WERI-Rb-1 (cell line): ENCODE measurements around the gene CDK6.
"Not testable (repeated sequence)": the region's sequence is repeated elsewhere in the genome, so short reads cannot be mapped to it uniquely, and the experiment has no call there.

Experiments
- DNase-seq: peaks from one replicate; pipeline ENCODE4 v3.0.0-alpha.2; 2020
- H3K27ac ChIP-seq: fragments of 250-450 bp; sonication (Bioruptor Pico); 2 replicates; pipeline ENCODE4 v1.5.1; 2020; ENCODE audit warnings: mild to moderate bottlenecking, moderate library complexity
- H3K27me3 ChIP-seq: fragments of 250-450 bp; sonication (Bioruptor Pico); 2 replicates; pipeline ENCODE4 v1.5.1; 2021; ENCODE audit warnings: mild to moderate bottlenecking, low read depth, moderate library complexity; ENCODE audit not compliant: insufficient read depth, severe bottlenecking
- H3K36me3 ChIP-seq: fragments of 250-450 bp; sonication (Bioruptor Pico); 2 replicates; pipeline ENCODE4 v1.5.1; 2020; ENCODE audit warnings: mild to moderate bottlenecking, moderate library complexity
- H3K4me3 ChIP-seq: 2 replicates; pipeline ENCODE4 v1.5.1; 2011; ENCODE audit warnings: low read depth, mild to moderate bottlenecking, control low read depth, low read length
- H3K9me3 ChIP-seq: fragments of 250-450 bp; sonication (Bioruptor Pico); 2 replicates; pipeline ENCODE4 v1.5.1; 2021; ENCODE audit warnings: mild to moderate bottlenecking, moderate library complexity; ENCODE audit not compliant: severe bottlenecking
- TF ChIP-seq, protein P1 (sequence below): IDR thresholded peaks from 2 replicates; pipeline ENCODE4 v1.5.1; 2011; ENCODE audit warnings: low read depth, mild to moderate bottlenecking, control low read depth, inconsistent platforms, low read length

CDK6 gene

DNA sequence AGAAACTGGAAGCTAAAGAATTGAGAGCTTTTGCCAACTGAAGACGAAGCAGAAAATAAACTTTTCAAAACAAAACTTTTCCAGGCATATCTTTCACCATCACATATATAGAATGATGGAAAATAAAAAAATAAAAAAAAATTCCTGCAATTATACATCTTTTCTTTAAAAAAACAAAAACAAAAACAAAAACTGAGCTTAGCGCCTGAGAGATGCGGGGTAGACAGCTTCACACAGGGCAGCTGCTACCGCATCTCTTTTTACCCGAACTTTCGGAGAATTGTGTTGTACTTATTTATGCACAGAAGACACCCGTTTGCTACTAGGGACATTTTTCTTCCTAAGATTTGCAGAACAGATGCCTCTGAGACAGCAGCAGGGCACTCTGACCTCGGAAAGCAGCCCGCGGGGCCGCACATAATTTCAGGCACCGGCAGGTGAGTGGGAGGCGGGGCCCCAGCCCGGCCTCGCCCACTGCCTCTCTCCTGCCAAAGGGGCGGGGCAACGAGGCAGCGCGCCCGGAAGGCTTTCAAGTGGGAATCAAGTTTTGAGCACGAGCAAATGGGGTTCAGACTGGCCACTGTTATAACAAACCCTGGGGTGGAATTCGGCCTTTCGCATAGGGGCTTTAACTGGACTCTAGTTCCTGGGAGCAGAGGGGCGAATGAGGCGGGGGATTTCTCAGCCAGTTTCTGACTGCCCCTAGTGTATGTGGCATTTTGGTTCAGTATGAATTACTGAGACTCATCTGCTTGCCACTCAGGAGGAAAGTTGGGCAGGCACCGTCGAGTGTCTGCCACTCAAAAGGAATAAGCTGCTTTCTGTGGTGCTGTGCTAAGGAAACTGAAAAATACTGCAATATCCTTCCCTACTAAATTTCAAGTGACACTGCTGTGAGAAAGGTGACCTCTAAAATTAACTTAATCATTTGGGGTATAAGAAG lies 227.7 kb downstream of the CDK6 start:
- Histone ChIP-seq H3K4me3 (peak overlapping the region; percentile 54), H3K27me3 (no peaks in the 10 kb centered on the region), H3K27ac (no peak overlapping the region), H3K36me3 (no peaks in the 10 kb centered on the region), H3K9me3 (no peaks in the 10 kb centered on the region)
- TF ChIP-seq, protein P1, sequence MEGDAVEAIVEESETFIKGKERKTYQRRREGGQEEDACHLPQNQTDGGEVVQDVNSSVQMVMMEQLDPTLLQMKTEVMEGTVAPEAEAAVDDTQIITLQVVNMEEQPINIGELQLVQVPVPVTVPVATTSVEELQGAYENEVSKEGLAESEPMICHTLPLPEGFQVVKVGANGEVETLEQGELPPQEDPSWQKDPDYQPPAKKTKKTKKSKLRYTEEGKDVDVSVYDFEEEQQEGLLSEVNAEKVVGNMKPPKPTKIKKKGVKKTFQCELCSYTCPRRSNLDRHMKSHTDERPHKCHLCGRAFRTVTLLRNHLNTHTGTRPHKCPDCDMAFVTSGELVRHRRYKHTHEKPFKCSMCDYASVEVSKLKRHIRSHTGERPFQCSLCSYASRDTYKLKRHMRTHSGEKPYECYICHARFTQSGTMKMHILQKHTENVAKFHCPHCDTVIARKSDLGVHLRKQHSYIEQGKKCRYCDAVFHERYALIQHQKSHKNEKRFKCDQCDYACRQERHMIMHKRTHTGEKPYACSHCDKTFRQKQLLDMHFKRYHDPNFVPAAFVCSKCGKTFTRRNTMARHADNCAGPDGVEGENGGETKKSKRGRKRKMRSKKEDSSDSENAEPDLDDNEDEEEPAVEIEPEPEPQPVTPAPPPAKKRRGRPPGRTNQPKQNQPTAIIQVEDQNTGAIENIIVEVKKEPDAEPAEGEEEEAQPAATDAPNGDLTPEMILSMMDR, result no peak
- DNase-seq, result peak; percentile 68

DNA sequence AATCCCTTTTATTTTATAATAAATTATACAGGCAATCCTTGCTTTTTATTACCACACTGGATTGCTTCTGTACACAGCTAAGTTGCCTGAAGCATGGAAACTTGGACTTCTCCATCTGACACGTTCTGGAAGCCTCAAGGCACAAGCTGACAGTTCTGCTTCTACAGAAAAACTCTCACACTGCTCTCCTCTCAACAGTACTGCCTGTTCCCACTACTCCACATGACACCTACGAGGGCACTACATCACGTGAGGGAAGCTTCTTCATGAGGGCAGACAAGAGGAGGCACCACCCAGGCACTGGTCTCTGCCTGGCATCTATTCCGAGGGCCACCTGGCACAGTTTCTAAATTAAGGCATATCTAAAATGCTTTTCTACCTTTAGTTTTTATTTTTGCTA lies 229.4 kb downstream of the CDK6 start:
- Histone ChIP-seq H3K27ac (no peak overlapping the region), H3K36me3 (no peaks in the 10 kb centered on the region), H3K9me3 (no peaks in the 10 kb centered on the region), H3K4me3 (no peak overlapping the region), H3K27me3 (no peaks in the 10 kb centered on the region)
- no peak for DNase-seq
- TF ChIP-seq, protein P1, result no peak

DNA sequence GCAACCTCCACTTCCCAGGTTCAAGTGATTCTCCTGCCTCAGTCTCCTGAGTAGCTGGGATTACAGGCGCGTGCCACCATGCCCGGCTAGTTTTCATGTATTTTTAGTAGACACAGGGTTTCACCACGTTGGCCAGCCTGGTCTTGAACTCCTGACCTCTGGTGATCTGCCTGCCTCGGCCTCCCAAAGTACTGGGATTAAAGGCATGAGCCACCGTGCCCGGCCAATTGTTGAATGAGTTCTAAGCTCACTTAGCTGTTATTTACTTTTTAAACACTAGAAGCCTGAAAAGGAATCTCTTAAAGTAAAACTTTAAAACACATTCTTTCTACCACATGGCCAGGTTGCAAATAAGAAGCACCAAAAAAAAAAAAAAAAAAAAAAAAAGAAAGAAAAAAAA lies 231.9 kb downstream of the CDK6 start:
- not testable (repeated sequence) for H3K36me3 ChIP-seq, H3K27me3 ChIP-seq, H3K27ac ChIP-seq, H3K4me3 ChIP-seq, H3K9me3 ChIP-seq, DNase-seq

DNA sequence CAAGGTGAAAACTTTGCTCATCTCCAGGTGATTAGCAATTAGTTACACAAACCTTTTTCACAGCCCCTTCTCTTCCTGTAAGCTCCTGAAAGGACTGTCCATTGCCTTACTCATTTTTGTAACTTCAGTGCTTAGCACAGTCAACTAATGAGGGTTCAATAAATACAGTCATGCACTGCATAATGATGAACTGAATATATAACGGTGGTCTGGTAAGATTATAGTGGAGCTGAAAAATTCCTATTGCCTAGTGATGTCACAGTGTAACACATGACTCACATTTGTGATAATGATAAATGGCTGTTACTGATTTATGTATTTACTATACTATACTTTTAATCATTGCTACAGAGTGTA lies 233.3 kb downstream of the CDK6 start:
- no peaks in the 10 kb centered on the region for H3K36me3 ChIP-seq
- no peak overlapping the region for H3K4me3 ChIP-seq
- DNase-seq, result no peak
- H3K27me3 ChIP-seq, result no peaks in the 10 kb centered on the region
- TF ChIP-seq, protein P1, result no peak
- no peak overlapping the region for H3K27ac ChIP-seq
- no peaks in the 10 kb centered on the region for H3K9me3 ChIP-seq

DNA sequence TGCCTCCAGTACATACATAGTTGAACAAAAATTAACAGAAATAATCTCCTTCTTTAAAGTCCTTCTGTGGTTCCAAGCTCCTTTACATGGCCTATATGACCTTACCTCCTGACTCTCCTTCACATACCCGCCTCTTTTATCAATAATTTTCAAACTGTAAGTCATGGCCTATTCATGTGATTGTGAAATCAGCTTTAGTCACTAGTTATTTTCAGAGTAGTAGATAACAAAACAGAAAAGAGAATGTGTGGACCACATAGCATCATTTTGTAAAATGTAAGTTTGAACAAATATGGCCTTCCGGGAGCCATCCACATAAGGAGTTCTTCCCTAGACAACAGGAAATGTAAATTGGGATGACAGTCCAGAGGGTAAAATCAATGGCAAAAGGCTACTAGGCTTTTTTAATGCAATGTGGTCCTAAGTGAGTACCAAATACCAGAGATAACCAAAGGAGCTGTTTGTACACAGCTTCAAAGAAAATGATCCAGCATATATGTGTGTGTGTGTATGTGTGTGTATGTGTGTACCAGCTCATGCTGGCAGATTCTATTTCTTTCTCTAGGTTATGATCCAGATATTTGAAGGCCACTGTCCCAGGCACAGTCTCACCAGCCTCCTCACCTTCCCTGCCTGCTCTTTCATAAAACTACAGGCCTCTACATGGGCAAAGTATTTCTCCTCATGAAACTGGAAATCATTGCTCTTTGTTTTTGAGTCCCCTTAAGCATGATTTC lies 233.9 kb downstream of the CDK6 start:
- H3K9me3 ChIP-seq, result no peaks in the 10 kb centered on the region

More for the DNA sequence above, 233.9 kb downstream of the CDK6 start:
- Histone ChIP-seq H3K27ac (no peak overlapping the region), H3K36me3 (no peaks in the 10 kb centered on the region), H3K27me3 (no peaks in the 10 kb centered on the region), H3K4me3 (no peak overlapping the region)
- no peak for DNase-seq
- TF ChIP-seq, protein P1, result no peak
